T-helper 17 cell (primary cell): ENCODE measurements around the gene APOL1. TPM values are rescaled to one million over a fixed set of nuclear protein-coding genes. Genes with fewer than 3 reads are reported as not detected.
A peak's percentile ranks its signal among the peaks of the same experiment; 100 is the strongest.
"Not testable (repeated sequence)": the region's sequence is repeated elsewhere in the genome, so short reads cannot be mapped to it uniquely, and the experiment has no call there.

Experiments
- ATAC-seq: fragments of 150-1000 bp; cut with Tn5 transposase; 2 replicates; pipeline ENCODE4 v1.10.0; 2021; ENCODE audit warnings: mild to moderate bottlenecking, moderate library complexity
- DNase-seq, 3 donors: peaks; one replicate each; pipeline versions ENCODE4 v3.0.0 to v3.0.0-alpha.2; 2020 to 2021
- H3K9me3 ChIP-seq: one replicate; pipeline ENCODE4 v1.7.0; 2013; ENCODE audit warnings: low read length, mild to moderate bottlenecking; ENCODE audit not compliant: control insufficient read depth, poor library complexity, severe bottlenecking
- H3K27ac Mint-ChIP-seq: one replicate; pipeline ENCODE4 v1.8.0; 2022; ENCODE audit warnings: mild to moderate bottlenecking, moderate library complexity, mixed read lengths
- H3K27me3 Mint-ChIP-seq: one replicate; pipeline ENCODE4 v1.8.0; 2022; ENCODE audit warnings: mixed read lengths
- H3K36me3 Mint-ChIP-seq: one replicate; pipeline ENCODE4 v1.8.0; 2022; ENCODE audit warnings: low read depth, mixed read lengths
- H3K4me1 Mint-ChIP-seq: one replicate; pipeline ENCODE4 v1.8.0; 2022; ENCODE audit warnings: mild to moderate bottlenecking, mixed read lengths
- H3K4me3 Mint-ChIP-seq: one replicate; pipeline ENCODE4 v1.8.0; 2022; ENCODE audit warnings: mild to moderate bottlenecking, moderate library complexity, mixed read lengths
- total RNA-seq, 4 donors: library from RNA in 2 of 4; stranded (reverse) in 2 of 4; gene quantifications; one replicate each; pipeline ENCODE4 v1.2.3 and lab custom pipeline; 2022 to 2026

APOL1 gene
- total RNA-seq, 2 donors from 2014 or later: 12.5 to 15.0 TPM

DNA sequence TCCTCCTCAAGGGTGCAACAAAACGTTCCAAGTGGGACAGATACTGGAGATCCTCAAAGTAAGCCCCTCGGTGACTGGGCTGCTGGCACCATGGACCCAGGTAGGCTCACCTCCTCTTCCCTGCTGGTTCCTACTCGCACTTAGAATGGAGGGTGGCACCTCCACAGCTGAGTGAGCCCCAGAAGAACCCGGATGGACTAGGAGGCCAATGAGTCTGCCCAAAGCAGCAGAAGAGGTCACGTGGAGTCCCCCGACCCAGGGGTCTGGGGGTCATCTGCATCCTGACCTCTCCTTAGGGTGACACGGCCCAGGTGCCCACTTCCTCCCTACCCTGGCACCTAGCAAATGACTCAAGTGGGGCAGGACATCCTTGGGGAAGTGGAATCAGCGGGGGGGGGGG lies 4.4 kb downstream of the APOL1 start:
- no peaks in the 10 kb centered on the region for H3K9me3 ChIP-seq
- Mint-ChIP-seq H3K4me3 (no peak overlapping the region), H3K36me3 (peaks cover 2% of the 10 kb centered on the region), H3K27ac (peak overlapping the region; percentile 39), H3K4me1 (peaks cover 51% of the 10 kb centered on the region), H3K27me3 (no peaks in the 10 kb centered on the region)
- no peak for DNase-seq
- ATAC-seq: no peak

DNA sequence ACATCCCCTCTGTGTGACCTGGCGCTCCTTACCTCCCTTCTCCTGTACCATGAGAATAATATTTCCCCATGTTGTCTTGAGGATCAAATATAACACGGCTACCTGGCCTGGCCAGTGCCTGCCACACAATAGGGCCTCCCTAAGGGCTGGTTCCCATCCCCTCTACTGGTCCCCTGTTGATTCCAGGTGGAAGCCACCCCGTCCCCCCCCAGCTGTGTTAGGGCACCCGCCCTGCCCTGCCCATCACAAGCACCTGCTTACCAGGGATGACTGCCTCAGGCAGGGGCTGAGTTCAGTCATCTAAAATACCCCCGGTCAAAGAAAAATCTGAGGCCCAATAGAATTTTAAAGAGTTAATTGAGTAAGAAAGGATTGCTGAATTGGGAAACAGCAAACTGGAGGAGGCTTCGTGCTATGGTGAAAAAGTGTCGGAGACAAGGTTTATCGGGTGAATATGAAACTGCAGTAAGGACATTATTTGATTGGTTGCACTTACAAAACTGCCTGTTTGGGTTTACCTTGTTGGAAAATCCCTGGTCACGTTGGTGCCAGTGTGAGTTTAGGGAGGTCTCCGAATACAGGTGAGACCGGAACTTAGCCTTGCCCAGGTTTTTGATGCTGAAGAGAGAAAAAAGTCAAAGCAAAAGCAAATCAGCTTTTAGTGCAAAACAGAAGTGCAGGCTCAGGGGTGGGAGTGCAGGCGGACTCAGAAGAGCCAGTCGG lies 5.2 kb downstream of the APOL1 start:
- H3K9me3 ChIP-seq: no peaks in the 10 kb centered on the region
- H3K27ac Mint-ChIP-seq: peak overlapping the region; percentile 96
- no peak for DNase-seq
- no peaks in the 10 kb centered on the region for H3K27me3 Mint-ChIP-seq
- peaks cover 45% of the 10 kb centered on the region for H3K4me1 Mint-ChIP-seq
- peaks cover 3% of the 10 kb centered on the region for H3K36me3 Mint-ChIP-seq
- peak overlapping the region; percentile 88 for H3K4me3 Mint-ChIP-seq
- ATAC-seq: peak; percentile 74

DNA sequence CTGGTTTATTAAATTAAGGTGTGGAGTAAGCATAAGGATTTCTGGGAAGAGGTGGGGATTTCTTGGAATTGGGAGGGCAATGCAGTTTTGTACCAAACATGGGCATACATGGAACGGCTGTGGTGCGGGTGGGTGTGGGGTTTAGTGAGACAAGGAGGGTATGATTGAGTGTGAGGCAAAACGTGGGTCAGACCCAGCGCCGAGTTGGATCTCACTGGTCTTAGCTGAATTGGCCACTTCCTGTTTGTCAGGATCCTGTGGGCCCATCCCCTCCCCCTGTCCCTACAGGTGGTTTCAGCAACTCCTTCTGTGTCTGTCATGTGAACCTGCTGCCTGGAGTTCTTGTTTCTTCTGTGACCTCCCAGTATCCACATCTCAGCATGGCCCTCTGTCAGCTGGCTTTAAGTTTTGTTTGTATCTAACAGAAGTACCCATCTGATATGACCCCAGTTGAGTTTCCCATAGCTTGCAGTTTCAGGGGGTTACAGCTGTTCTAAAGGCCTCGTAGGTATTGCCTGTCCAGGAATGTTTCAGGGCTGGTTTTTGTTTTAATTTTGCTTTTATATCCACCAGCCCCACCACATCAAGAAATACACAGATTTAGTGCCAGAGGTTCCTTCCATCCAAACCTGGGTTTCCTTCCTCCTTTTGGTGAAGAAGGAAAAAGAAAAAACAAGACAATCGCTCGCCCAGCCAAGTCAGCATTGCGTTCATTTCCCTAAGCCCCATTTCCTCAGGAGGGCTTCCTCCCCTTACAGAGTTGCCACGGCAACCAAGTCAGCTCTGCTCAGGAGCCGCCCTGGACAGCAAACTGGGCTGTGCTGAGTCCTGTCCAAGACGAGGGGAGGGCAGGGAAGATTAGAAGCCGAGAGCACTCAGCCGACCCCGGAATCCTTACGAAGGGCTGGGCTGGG lies 6.0 kb downstream of the APOL1 start:
- peak; percentile 41 for ATAC-seq
- peak overlapping the region; percentile 88 for H3K4me3 Mint-ChIP-seq

DNA sequence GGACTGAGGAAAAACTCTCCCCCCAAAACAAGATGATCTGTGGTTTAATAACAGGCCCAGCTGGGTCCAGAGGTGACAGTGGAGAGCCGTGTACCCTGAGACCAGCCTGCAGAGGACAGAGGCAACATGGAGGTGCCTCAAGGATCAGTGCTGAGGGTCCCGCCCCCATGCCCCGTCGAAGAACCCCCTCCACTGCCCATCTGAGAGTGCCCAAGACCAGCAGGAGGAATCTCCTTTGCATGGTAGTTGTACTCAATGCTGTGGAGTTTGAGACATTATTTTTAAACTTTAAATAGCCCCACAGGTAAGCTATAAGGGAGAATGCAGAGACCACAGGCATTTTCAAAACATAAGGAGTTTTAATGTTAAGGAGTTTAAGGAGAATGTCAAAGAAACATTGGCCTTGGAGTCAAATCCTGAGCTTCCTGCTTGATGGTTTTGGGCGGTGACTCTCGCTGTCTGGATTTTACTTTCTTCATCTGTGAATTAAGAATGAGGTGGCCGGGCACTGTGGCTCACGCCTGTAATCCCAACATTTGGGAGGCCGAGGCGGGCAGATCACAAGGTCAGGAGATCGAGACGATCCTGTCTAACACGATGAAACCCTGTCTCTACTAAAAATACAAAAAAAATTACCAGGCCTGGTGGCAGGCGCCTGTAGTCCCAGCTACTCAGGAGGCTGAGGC lies 6.8 kb downstream of the APOL1 start:
- Mint-ChIP-seq H3K27me3 (no peaks in the 10 kb centered on the region), H3K4me3 (peak overlapping the region; percentile 12), H3K4me1 (peaks cover 33% of the 10 kb centered on the region), H3K27ac (peak overlapping the region; percentile 96), H3K36me3 (peaks cover 3% of the 10 kb centered on the region)
- H3K9me3 ChIP-seq: no peaks in the 10 kb centered on the region
- ATAC-seq (no peak), DNase-seq (no peak)

More for the DNA sequence above, 6.0 kb downstream of the APOL1 start:
- no peaks in the 10 kb centered on the region for H3K9me3 ChIP-seq
- peaks cover 3% of the 10 kb centered on the region for H3K36me3 Mint-ChIP-seq
- no peak for DNase-seq
- H3K27ac Mint-ChIP-seq: peak overlapping the region; percentile 96
- H3K4me1 Mint-ChIP-seq: peaks cover 36% of the 10 kb centered on the region
- no peaks in the 10 kb centered on the region for H3K27me3 Mint-ChIP-seq

DNA sequence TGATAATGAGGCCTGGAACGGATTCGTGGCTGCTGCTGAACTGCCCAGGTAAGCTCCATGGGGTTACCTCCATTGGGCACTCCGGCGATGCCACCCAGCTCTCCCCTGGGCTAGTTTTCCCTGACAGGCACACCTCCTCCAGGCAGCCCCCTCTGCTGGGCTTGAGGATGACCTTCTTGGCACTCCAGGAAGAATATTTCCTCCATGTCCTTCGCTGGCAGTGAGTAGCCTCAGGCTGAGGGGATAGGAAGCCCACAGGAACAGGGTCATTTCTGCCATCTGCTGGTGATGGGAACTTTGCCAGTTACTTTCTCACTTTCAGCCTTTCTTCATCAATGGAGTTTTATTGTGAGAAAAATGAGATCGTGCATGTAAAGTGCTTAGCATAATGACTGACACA lies 8.7 kb downstream of the APOL1 start:
- H3K4me1 Mint-ChIP-seq: peaks cover 23% of the 10 kb centered on the region
- not testable (repeated sequence) for ATAC-seq, DNase-seq, H3K36me3 Mint-ChIP-seq, H3K4me3 Mint-ChIP-seq, H3K9me3 ChIP-seq, H3K27me3 Mint-ChIP-seq
- peak overlapping the region; percentile 84 for H3K27ac Mint-ChIP-seq

DNA sequence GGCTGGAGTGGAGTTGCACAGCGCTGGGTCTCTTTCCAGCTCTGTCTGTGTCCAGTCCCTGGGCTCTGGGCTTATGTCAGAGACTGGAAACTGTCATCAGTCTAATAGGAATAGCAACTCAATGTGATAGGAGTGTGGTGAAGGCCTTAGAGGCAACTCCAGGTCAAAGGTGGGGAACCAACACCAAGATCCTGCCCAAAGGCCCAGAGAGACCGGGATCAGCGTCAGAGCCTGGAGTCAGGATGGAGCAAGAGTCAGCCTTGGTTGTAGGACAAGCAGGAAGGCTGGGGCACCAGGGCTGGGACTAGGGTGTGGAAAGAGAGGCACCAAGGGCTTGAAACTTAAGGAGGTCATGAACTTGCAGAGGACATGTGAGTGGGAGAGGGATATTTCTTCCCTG lies 9.4 kb downstream of the APOL1 start:
- ATAC-seq, H3K36me3 Mint-ChIP-seq, H3K27me3 Mint-ChIP-seq, H3K4me3 Mint-ChIP-seq, H3K9me3 ChIP-seq, DNase-seq: not testable (repeated sequence)
- Mint-ChIP-seq H3K27ac (peak overlapping the region; percentile 84), H3K4me1 (peaks cover 19% of the 10 kb centered on the region)

DNA sequence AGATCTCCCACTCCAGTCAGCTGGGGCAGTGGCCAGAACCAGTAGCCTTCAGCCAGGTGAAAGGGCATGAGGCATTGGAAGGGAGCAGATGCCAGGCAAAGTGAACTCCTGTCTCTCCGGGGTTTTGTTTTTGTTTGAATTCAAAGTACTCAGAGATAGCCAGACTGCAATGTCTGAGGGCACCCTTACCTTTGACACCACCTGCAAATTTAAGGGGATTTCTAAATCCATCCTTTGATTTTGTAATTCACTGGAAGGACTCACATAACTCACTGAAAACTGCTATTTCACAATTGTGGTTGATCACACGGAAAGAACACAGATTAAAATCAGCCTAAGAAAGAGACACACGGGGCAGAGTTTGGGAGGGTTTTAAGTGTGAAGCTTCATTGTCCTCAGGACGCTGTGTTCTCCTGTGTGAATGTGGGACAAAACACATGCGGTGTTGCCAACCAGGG lies 10.3 kb downstream of the APOL1 start:
- H3K4me1 Mint-ChIP-seq: peaks cover 13% of the 10 kb centered on the region
- not testable (repeated sequence) for H3K4me3 Mint-ChIP-seq, H3K27me3 Mint-ChIP-seq, H3K36me3 Mint-ChIP-seq, H3K27ac Mint-ChIP-seq, H3K9me3 ChIP-seq, ATAC-seq, DNase-seq

DNA sequence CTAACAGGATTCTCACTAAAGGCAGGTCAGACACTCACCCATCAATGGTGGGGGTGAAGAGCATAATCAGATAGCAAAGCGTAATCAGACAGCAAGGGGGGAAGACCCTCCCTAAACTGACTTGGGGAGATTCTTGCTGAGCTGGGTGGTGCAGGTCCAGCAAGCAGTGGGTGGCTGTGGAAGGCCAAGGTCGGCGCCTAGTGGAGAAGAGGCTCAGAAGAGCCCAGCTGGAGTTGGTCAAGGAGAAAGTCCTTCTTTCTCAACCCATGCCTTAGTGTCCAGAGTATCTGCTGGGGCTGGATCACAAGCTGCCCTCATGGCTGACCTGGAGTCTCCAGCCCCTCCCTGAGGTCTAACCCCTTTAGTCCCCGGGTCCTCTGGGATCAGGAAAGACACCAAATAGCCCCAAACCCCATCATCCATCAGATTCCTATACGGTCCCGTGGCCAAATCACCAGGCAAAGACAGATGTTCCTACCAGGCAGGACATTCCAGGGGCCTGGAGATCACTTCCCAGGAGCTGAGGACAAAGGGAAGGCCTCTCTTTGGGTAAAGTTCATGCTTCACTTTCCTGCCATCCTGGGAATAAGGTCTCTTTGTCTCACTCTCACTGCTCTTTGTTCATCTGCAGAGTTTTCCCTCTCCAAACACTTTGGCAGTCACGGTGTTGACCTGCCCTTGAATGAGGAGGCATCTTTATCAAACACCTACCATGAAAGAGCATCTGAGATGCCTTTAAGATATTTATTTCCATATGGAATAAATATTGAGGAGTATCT lies 11.1 kb downstream of the APOL1 start:
- not testable (repeated sequence) for H3K4me1 Mint-ChIP-seq, H3K27ac Mint-ChIP-seq, DNase-seq, H3K27me3 Mint-ChIP-seq, ATAC-seq, H3K36me3 Mint-ChIP-seq, H3K4me3 Mint-ChIP-seq, H3K9me3 ChIP-seq

DNA sequence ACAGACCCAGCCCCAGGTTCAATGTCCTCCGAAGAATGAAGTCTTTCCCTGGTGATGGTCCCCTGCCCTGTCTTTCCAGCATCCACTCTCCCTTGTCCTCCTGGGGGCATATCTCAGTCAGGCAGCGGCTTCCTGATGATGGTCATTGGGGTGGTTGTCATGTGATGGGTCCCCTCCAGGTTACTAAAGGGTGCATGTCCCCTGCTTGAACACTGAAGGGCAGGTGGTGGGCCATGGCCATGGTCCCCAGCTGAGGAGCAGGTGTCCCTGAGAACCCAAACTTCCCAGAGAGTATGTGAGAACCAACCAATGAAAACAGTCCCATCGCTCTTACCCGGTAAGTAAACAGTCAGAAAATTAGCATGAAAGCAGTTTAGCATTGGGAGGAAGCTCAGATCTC lies 14.1 kb downstream of the APOL1 start:
- Mint-ChIP-seq H3K27ac (no peak overlapping the region), H3K27me3 (no peaks in the 10 kb centered on the region), H3K4me3 (no peak overlapping the region), H3K4me1 (peaks cover 9% of the 10 kb centered on the region), H3K36me3 (peaks cover 8% of the 10 kb centered on the region)
- ATAC-seq (no peak), DNase-seq (no peak)
- H3K9me3 ChIP-seq: no peaks in the 10 kb centered on the region

DNA sequence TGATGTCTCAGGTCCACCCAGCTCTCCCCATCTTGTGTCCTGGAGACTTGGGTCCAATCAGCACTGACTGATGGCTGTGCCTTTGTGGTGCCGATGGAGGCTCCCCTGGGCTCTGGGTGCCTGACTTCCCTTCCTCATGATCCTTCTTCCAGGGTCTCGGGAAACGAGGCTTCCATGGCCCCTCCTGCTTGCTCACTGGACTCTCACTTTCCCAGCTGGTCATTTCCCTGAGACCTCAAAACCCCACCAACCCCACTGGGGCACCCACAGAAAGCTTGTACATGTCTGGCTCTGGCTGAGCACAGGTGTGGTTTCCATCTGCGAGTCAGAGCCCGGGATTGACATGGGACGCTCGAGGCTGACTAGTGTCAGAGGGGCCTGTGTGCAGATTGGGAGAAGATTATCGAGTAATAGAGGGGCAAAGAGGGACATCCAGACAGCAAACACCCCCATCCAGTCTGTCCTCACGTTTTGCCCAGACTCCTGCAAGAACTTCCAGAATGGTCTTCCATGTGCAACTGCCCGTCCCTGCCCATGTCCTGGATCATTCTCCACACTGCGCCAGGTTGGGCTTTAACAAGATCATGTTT lies 15.1 kb downstream of the APOL1 start:
- no peak overlapping the region for H3K27ac Mint-ChIP-seq

DNA sequence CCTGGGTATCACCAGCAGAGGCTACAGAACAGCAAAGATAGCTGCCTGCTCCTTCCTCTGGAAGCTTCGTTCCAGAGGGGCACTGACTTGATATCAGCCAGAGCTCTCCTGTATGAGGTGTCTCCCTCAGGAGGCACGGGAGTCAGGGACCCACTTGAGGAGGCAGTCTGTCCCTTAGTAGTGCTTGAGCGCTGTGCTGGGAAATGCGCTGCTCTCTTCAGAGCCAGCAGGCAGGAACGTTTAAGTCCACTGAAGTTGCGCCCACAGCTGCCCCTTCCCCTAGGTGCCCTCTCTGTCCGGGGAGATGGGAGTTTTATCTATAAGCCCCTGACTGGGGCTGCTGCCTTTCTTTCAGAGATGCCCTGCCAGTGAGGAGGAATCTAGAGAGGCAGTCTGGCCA lies 18.3 kb downstream of the APOL1 start:
- not testable (repeated sequence) for H3K27me3 Mint-ChIP-seq

More for the DNA sequence above, 15.1 kb downstream of the APOL1 start:
- H3K27me3 Mint-ChIP-seq: no peaks in the 10 kb centered on the region
- H3K36me3 Mint-ChIP-seq: peaks cover 5% of the 10 kb centered on the region
- no peak for DNase-seq
- peaks cover 6% of the 10 kb centered on the region for H3K4me1 Mint-ChIP-seq
- ATAC-seq: no peak
- H3K9me3 ChIP-seq: no peaks in the 10 kb centered on the region
- H3K4me3 Mint-ChIP-seq: no peak overlapping the region

DNA sequence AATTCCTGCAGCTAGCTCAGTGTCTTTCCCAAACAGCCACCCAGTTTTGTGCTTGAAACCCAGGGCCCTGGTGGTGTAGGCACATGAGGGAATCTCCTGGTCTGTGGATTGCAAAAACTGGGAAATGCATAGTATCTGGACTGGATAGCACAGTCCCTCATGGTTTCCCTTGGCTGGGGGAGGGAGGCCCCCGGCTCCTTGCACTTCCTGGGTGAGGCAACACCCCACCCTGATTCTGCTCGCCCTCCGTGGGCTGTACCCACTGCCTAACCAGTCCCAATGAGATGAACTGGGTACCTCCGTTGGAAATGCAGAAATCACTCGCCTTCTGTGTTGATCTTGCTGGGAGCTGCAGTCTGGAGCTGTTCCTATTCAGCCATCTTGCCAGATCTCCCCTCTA lies 19.0 kb downstream of the APOL1 start:
- H3K27ac Mint-ChIP-seq, H3K4me3 Mint-ChIP-seq, ATAC-seq, H3K9me3 ChIP-seq, H3K36me3 Mint-ChIP-seq, DNase-seq, H3K27me3 Mint-ChIP-seq: not testable (repeated sequence)
- peaks cover 12% of the 10 kb centered on the region for H3K4me1 Mint-ChIP-seq

More for the DNA sequence above, 18.3 kb downstream of the APOL1 start:
- ATAC-seq, DNase-seq, H3K4me3 Mint-ChIP-seq, H3K27ac Mint-ChIP-seq, H3K36me3 Mint-ChIP-seq, H3K9me3 ChIP-seq: not testable (repeated sequence)
- peaks cover 12% of the 10 kb centered on the region for H3K4me1 Mint-ChIP-seq
